Lung (tissue), 12 donors: ENCODE data around the gene ARMC8. TPM values are rescaled to one million over a fixed set of nuclear protein-coding genes. Genes with fewer than 3 reads are reported as not detected.

Experiments
- ATAC-seq: fragments of 200-7000 bp; cut with Tn5 transposase; one replicate; pipeline ENCODE4 v1.9.1; 2020; ENCODE audit warnings: moderate number of reproducible peaks; ENCODE audit not compliant: insufficient read depth, low FRiP score
- DNase-seq, 3 donors: peaks; one replicate each; pipeline ENCODE4 v3.0.0-alpha.2; 2013 to 2017
- H3K27ac ChIP-seq, 2 donors: one replicate each; pipeline ENCODE4 v1.5.1; 2013; ENCODE audit warnings: mild to moderate bottlenecking in 2 of 2, moderate library complexity in 2 of 2, control low read depth in 1 of 2, inconsistent platforms in 1 of 2, low read depth in 1 of 2, low read length in 1 of 2
- H3K27me3 ChIP-seq, 3 donors: one replicate each; pipeline ENCODE4 v1.5.1; 2013; ENCODE audit warnings: low read length in 2 of 3; ENCODE audit not compliant: control insufficient read depth in 3 of 3, insufficient read depth in 3 of 3
- H3K36me3 ChIP-seq, 4 donors: one replicate each; pipeline ENCODE4 v1.5.1; 2013; ENCODE audit warnings: low read length in 4 of 4, mild to moderate bottlenecking in 1 of 4, moderate library complexity in 1 of 4; ENCODE audit not compliant: control insufficient read depth in 4 of 4, insufficient read depth in 4 of 4
- H3K4me1 ChIP-seq, 5 donors: one replicate each; pipeline ENCODE4 v1.5.1; 2013; ENCODE audit warnings: low read length in 5 of 5, mild to moderate bottlenecking in 2 of 5, moderate library complexity in 1 of 5; ENCODE audit not compliant: control insufficient read depth in 5 of 5, insufficient read depth in 5 of 5
- H3K4me3 ChIP-seq: one replicate; pipeline ENCODE4 v1.5.1; 2013; ENCODE audit warnings: mild to moderate bottlenecking, control low read depth, moderate library complexity
- H3K9ac ChIP-seq, 2 donors: one replicate each; pipeline ENCODE4 v1.5.1; 2013; ENCODE audit warnings: low read length in 2 of 2, control low read depth in 1 of 2; ENCODE audit not compliant: insufficient read depth in 1 of 2
- H3K9me3 ChIP-seq, 4 donors: one replicate each; pipeline ENCODE4 v1.5.1; 2013; ENCODE audit warnings: low read length in 3 of 4, mild to moderate bottlenecking in 1 of 4, moderate library complexity in 1 of 4; ENCODE audit not compliant: control insufficient read depth in 4 of 4, insufficient read depth in 3 of 4
- WGBS, 2 donors: extraction: QIAGEN DNeasy Blood & Tissue Kit; methylation state at CpG; one replicate each; pipeline ENCODE4 v1.1.7; 2013; 5-methylcytosine and 5-hydroxymethylcytosine counted together
- polyA plus RNA-seq, 2 donors: library from polyadenylated mRNA; stranded (reverse); fragments of 200-250 nt; gene quantifications; one replicate each; pipeline ENCODE4 v1.2.1, GENCODE V29; 2013
- total RNA-seq, 2 donors: library from RNA; depleted of rRNA in 1 of 2; stranded (reverse); fragments of >200 nt in 1 of 2; gene quantifications; one replicate each; pipeline ENCODE4 v1.2.1, GENCODE V29; 2014 to 2021
- TF ChIP-seq, protein P1 (sequence below): IDR thresholded peaks from 2 replicates; pipeline ENCODE4 v1.5.1; 2012; ENCODE audit warnings: mild to moderate bottlenecking; ENCODE audit errors: control extremely low read depth, extremely low read depth
- donor health status: control.
- donor health status: control.
- donor health status: Bipolar disorder and iron deficiency.
- donor health status: healthy.
- donor health status: DM: yes; HTN: yes; CAD: no.

The ARMC8 gene
- total and polyA plus RNA-seq, 4 donors = 14.2 to 68.8 (median 37.9) TPM

- 90 to 91% methylated on average over 1 of the region's 1 CpG for whole genome bisulfite sequencing, 2 donors
- Histone ChIP-seq H3K4me1 (peaks cover 0 to 6% (median 0%) of the 10 kb centered on the region in 5 donors), H3K9me3 (no peaks in the 10 kb centered on the region), H3K36me3 (no peaks in the 10 kb centered on the region), H3K27ac (no peak overlapping the region), H3K9ac (no peak overlapping the region), H3K4me3 (no peak overlapping the region), H3K27me3 (no peaks in the 10 kb centered on the region)
- TF ChIP-seq, protein P1, sequence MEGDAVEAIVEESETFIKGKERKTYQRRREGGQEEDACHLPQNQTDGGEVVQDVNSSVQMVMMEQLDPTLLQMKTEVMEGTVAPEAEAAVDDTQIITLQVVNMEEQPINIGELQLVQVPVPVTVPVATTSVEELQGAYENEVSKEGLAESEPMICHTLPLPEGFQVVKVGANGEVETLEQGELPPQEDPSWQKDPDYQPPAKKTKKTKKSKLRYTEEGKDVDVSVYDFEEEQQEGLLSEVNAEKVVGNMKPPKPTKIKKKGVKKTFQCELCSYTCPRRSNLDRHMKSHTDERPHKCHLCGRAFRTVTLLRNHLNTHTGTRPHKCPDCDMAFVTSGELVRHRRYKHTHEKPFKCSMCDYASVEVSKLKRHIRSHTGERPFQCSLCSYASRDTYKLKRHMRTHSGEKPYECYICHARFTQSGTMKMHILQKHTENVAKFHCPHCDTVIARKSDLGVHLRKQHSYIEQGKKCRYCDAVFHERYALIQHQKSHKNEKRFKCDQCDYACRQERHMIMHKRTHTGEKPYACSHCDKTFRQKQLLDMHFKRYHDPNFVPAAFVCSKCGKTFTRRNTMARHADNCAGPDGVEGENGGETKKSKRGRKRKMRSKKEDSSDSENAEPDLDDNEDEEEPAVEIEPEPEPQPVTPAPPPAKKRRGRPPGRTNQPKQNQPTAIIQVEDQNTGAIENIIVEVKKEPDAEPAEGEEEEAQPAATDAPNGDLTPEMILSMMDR = no peak
- DNase-seq (no peak), ATAC-seq (no peak)
Observed at GRCh38 chr3:138317687-138318086, 130.6 kb downstream of the ARMC8 start.

DNA sequence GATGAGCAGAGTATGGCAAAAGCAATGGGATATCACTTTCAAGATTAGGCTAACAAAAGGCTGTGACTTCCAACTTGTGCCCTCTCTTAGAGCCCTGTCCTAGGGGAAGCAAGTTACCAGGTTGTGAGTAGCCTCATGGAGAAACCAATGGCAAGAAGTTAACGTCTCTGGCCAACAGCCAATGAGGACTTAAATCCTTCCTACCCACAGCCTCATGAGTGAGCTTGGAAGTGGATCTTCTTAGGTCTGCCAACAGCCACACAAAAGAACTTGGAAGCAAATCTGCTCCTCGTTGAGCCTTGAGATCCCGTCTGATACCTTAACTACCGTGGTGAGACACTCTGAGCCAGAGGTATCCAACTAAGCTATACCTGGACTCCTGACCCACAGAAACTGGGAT lies 136.9 kb downstream of the ARMC8 start:
- Histone ChIP-seq H3K36me3 (no peaks in the 10 kb centered on the region), H3K27ac (no peak overlapping the region), H3K4me3 (no peak overlapping the region), H3K4me1 (peaks cover 0 to 7% (median 6%) of the 10 kb centered on the region in 5 donors), H3K9me3 (no peaks in the 10 kb centered on the region), H3K27me3 (no peaks in the 10 kb centered on the region), H3K9ac (no peak overlapping the region)
- WGBS, 2 donors = 78 to 85% methylated on average over 4 of the region's 4 CpGs
- TF ChIP-seq, protein P1 = no peak
- DNase-seq (no peak), ATAC-seq (no peak)

- Histone ChIP-seq H3K36me3 (no peaks in the 10 kb centered on the region), H3K9me3 (no peaks in the 10 kb centered on the region), H3K4me1 (peaks cover 0 to 14% (median 6%) of the 10 kb centered on the region in 5 donors), H3K27ac (no peak overlapping the region), H3K9ac (no peak overlapping the region), H3K27me3 (no peaks in the 10 kb centered on the region), H3K4me3 (no peak overlapping the region)
- ATAC-seq = no peak
- DNase-seq = no peak
- TF ChIP-seq, protein P1 = no peak
Observed at GRCh38 chr3:138325990-138326389, 138.9 kb downstream of the ARMC8 start.
